AG20443 (cell line): ENCODE data around the gene PANK4.

Experiments used
- DNase-seq: peaks from one replicate; pipeline ENCODE4 v3.0.0; 2012; ENCODE audit warnings: low spot score, mixed read lengths

The PANK4 gene

DNA sequence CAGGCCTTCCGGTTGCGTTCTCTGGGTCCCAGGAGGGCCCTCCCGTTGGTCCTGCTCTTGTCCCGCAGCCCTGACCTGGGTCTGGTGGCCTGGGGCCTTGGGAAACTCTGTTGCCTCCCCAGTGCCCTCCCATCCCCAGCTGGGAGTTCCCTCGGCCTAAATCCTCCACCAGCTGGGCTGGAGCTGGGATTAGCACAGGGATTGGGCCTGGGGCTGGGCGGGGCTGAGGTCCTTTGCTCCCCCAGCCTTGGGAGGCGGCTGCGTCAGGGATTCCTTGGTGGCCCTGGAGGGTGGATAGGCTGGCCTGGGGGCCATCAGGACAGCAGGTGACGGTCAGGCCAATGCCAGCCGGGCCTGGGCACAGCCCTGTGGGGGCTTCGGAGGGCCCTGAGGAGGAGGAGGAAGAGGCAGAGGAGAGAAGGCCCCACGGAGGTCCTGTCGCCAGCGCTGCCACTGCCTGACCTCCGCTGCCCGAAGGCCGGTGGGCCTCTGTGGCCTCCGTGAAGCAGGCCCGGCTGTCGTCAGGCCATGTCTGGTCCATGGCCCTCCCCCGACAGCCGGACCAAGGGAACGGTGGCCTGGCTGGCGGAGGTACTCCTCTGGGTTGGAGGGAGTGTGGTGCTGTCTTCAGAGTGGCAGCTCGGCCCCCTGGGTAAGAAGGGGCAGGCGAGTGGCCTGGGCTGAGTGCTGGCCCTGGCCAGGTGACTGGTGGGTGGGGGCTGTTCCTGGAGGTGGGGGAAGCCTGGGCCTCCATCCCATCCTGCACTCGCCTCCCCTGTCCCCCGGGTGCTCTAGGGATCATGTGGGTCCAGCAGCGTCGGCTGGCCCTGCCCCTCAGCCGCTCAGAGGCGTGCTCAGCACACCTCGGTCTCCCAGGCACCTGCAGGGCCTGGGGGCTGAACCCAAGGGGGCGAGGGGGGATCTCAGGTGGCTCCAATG lies 50.1 kb downstream of the PANK4 start, which contains the start of gene PLCH2:
Gene PLCH2 (plus strand): TSS at position 229 of the 939 bp plus-strand sequence. CDS start 300 bp downstream, at position 529.
- DNase-seq = no peak

DNA sequence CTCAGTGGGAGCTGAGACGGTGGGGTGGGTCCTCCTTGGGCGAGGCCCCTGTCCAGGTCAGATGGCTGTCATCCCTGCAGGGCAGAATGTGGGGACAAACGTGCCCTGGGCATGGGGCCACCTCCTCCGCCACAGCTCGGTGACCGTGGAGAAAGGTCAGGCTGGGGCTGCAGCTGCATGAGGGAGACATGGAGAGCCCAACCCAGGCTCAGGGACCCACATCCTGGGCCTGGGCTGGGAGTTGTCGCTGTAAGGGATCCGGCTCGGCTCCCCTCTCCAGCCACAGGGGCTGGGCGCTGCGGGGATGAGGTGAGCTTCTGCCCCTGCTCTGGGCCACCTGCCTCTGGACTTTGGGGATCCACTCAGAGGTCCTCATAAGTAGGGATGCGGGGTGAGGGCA lies 50.8 kb downstream of the PANK4 start:
- DNase-seq = no peak

DNA sequence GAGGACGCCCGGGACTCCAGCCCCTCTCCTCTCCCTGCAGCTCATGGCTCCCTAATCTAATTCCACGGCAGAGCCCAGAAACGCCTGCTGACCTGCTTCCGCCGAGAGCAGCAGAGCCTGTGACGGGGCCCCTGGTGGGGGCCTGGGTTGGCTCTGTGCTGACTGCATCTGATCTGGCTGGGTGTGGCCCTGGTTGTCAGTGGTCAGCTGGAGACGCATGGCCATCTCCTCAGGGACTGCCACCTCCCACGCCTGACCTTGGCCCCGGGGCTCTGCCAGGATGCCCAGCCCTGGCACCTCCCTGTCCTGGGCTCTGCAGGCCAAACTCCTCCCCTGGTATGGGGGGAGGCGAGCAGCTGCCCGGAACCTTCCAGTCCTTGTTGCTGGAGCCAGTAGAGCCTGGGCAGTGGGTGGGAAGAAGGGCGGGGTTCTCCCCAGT lies 51.4 kb downstream of the PANK4 start:
- peak; percentile 75 for DNase-seq

DNA sequence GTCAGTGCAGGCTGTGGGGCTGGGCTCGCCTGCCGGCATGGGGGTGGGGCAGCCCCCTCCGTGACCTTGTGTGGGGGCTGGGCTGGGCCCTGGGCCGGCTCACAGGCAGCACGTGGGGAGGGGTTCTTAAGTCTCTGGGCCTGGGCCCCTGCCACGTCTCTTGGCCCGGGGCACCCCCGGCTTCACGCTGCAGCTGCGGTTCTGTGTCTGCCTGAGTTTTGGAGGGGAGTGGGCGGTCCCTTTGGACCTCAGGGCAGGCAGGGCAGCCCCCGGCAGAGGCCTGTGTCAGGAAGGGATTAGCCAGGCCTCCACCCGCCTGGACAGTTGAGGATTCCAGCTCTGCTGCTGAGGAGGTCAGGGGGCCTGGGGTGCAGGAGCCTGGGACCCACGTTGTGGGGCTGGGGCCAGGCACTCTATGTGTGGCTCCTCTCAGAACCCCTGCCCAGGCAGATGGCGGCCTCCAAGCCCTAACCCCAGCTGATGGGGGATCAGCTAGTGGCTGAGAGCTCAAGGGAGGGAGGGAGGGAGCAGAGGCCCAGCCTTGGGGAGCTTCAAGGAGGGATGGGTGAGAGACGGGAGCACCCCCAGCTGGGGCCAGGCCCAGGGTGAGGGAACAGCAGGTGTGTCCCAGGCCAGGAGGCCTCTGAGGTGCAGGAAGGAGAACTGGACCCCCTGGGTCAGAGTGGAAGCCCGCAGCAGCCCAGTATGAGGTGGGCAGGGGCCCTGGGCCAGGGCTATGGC lies 52.1 kb downstream of the PANK4 start:
- DNase-seq = no peak

DNA sequence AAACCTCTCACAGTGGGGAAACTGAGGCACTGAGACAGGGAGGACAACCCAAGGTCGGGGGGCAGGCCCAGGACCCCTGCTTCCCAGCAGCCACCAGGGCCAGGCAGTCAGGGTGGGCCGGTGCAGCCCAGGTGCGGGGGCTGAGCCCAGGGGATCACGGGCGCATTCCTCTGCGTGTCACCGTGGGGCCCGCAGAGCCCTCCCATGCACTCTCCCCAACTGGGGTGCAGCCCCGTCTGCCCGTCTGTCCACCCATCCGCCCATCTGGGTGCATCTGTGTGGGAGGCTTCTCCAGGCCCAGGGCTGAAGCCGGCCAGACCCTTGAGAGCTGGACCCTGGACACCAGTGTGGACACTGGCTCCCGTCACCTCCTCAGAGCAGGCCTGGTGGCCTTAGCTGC lies 53.2 kb downstream of the PANK4 start:
- no peak for DNase-seq

DNA sequence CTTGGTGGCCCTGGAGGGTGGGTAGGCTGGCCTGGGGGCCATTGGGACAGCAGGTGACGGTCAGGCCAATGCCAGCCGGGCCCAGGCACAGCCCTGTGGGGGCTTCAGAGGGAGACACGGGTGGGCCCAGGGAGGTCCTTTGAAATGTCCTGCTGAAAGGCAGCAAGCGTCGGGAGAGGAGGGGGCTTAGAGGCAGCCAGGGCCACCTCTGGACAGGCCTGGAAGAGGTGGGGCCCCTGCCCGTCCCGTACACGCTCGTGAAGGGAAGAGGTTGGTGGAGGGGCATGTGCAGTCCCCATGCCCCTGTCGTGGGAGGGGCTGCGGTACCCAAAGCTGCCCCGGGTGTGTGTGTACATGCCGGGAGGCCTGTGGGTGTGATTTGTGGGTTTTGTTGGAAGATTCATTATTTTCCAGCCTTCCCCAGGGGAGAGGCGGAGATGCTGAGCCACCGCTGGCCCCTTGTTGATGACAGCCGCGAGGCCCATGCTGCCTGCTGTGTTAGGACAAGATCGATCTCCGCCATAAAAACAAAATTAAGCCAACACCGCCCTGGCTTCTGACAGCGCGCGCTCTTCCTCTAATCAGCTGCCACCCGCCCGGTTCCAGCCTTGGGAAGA lies 53.7 kb downstream of the PANK4 start:
- no peak for DNase-seq

DNA sequence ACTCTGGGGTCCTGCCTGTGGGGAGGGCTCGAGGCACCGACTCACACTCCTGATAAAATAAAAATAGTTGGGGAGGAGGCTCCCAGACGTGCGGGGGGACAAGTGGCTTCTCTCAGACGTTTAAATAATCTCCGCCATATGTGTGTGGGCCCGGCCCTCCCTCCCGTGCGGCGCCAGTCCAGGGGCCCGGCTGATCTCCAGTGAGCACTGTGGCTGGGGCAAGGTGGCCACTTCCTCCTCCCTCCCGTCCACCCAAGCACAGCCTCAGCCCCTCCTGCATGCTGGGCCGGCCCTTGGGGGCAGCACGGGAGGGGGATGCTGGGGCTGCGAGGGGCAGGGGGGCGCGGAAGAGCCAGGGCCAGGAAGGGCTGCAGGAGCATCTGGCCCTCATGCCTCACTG lies 54.3 kb downstream of the PANK4 start:
- DNase-seq = no peak

DNA sequence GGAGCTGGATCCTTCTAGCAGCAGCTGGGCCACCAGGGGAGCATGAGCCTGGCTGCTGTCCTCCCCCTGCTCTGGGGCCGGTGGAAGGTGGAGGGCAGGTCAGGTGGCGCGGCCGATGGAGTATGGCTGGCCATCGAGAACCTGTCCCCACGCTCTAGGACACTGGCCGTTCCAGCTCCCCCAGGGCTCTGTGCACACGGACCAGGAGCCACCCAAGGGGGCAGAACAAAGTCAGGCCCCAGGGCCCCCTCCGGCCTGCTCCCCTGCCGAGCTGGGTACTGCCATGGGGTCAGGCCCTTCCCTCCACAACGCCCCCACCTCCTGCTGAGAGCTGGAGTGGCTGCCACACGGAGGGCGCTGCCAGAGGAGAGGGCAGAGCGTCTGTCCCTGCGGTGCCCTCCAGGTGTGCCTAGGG lies 54.8 kb downstream of the PANK4 start:
- no peak for DNase-seq

DNA sequence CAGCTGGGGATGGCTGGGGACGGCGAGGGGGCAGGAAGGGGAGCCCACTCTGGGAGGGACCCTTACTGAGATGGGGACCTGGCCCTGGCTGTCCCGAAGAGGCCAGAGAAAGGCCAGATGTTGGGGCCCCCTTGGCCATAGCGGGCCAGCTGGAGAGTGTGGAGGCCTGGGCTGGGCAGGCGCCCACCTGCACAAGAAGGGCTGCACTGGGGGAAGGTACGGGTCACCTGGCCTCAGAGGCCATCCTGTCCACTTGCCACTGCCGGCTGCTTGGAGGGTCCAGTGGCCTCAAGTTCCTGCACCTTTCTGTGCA lies 55.3 kb downstream of the PANK4 start:
- no peak for DNase-seq

DNA sequence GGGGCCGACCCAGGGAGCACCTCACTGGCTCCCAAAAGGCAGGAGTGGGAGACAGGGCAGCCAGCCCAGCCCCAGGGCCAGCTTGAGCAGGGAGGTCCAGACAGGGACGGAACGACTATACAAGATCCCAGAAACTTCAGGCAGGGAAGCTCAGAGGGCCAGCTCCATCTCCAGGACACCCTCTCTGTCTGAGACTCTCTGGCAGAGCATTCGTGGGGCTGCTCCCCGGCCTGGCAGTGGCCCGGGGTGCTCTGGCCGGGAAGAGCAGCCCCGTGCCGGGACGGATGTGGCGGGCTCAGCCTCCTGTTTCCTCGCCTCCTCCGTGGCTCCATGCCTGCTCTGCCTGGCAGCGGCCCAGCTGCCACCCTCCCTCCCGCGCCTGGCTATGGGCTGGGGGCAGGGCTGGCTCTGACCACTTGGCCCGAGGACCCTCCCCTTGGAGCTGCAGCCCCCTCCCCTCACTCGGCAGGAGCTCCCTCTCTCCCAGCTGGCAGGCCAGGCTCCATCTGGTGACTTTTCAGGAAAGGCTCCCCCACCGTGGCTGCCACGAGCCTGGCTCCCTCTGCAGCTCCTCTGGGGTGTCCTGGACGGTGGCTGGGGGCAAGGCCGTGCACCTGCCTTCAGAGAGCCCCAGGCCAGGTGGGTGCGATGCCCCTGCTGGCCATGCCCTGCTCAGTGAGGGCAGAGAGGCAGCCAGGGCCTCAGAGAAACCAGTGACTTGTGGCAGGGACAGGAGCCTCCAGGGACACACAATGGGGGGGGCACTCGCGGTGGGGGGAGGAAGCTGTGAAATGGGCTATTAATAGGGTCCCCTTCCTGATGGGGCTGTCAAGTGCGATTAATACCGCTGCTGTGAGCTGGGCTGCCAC lies 55.9 kb downstream of the PANK4 start:
- DNase-seq = no peak

DNA sequence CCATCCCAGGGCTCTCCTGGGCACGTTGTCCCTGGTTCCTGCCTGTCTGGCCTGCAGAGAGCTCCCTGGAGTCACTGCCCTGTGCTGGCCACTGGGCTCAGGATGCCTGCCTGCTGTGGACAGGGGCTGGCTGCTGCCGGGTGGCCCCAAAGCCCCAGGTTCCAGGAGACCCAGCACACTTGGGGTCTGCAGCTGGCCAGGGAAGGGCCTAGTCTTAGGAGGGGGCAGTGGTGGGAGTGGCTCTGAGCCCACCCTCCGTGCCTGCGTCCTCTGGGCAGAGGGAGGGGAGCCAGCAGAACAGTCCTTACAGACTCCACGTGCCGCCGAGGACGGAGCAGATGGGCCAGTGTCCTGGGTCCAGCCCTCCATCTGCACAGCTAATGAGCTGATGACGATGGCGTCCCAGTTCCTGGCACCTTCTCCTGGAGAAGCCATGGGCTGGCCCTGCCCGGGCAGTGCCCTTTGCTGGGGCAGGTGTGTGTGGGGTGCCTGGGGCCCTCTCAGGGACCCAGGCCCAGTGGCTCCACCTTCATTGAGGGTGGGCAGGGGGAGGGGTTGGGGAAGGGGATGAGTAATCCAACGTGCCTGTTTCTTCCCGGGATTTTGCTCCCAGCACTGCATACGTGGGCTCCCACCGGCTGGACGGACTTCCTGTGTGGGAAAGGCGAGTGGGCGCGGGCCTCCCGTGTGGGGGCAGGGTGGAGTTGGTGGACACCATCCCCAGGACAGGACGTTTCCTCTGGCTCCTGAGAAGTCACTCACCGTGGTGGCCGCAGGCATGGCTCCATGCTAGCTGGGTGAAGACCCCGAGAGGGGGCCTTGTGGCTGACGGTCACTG lies 57.1 kb downstream of the PANK4 start:
- no peak for DNase-seq

DNA sequence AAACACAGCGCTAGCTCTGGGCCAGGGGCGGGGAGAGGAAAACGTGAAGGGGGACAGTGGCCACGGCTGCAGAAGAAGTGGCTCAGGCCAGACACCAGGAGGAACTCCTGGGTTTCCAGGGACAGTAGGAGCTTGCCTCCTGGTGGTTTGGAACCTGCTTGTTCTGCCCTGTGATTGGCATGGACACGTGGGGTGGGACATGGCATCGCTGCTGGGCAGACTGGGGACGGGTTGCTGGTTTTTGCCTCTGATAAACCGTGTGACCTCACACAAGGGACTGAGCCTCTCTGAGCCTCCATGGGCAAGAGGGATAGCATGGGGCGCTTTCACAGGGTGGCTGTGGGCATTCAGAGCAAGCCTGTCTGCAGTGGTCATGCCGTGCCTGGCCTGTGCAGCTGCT lies 57.9 kb downstream of the PANK4 start:
- DNase-seq = no peak

DNA sequence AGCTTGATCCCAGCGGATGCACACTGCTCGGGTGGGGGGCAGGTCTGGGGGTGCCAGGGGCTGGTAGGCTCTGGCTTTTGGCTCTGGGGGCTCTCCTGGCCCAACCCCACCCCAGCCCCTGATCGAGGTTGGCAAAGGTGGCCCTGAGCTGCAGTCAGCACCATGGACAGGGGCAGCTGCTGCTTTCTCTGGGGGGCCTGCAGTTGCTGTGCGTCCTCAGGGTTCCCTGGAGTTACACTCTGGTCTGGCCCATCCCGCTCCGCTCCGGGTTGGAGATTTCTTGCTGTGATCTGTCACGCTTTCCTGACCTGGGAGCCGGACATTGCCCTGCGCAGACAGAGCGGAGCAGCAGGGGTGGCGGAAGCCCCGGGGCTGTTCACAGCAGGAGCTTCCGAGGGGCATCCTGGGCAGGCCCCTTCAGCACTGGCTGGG lies 58.3 kb downstream of the PANK4 start:
- peak; percentile 77 for DNase-seq

DNA sequence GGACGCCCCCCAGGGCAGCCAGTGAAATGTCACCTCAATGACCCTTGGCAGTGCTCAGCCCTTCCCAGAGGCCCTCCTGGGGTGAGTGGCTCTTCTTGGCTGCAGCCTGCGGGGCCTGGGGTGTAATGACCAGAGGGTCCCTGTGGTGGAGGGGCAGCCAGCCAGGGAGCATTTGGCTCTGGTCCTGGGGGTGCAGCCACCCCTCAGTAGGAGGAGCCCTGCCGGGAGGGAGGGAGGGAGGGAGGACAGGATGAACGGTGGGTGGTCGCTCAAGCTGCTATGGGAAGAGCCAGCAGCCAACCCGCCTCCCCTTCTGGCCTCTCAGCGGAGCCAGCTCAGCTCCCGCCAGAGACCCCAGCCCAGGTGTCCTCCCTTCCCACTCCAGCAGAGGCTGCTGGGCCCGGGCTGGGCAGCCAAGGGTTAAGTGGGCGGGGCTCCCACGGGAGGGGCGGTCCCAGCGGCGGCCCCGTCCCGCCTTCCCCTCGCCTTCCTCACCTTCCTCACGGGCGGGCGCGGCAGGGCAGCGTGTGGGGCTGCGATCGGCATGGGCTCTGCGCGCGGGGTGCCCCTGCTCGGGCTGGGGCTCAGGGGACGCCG lies 59.3 kb downstream of the PANK4 start:
- DNase-seq = no peak

DNA sequence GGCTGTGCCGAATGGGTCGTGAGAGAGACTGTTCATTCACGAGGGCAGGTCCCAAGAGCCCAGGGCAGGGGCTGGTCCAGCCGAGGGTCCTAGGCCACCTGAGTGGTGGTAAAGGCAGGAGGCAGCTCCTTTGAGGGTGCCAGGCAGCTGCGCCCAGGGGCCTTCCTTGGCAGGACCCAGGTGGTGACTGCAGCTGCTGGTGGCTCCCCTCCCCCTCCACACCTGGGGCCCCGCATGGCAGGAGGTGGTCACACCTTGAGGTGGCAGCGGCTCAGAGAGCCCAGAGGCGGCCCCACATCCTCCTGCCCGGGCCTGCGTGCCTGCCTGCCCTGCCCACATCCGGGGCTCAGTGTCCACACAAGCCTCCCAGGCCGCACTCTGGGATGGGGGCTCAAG lies 60.1 kb downstream of the PANK4 start:
- no peak for DNase-seq

DNA sequence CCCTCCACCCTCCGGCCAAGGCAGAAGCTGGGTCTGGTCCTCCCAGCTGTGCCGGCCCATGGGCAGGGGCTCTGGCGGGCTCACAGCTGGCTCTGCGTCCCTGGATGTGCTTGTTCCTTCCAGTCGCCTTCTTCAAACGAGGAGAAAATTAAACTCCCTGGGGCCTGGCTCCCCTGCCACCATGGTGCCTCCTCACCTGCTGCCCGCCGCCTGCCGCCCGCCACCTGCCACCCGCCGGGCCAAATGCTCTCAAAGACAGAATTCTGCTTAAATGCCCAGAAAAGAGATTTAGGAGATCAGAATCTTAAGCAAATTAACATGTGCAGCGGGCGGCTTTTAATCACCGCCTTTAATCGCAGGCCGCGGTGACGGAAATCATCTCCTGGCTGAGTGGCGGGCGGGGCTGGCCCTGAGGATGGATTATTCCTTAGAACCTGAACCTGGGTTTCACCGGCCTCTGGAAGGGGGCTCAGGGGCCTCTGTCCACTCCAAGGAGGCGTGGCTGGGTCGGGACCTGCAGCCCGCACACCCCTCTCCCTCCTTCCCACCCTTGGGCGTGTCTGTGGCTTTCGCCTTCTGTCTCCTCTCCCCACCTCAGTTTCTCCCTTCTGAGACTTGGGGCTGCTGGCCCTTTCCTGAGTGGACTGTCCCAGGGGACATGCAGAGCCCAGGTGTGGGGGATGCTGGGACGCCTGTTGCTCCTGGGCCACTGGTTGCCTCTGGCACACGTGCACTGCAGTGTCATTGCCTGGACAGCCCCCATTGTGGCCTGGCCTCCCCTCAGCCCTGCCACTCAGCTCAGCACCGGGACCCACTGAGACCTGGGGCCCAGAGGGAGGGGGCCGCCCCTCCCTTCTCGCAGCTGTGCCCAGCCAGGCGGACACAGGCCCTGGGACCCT lies 60.8 kb downstream of the PANK4 start:
- no peak for DNase-seq

DNA sequence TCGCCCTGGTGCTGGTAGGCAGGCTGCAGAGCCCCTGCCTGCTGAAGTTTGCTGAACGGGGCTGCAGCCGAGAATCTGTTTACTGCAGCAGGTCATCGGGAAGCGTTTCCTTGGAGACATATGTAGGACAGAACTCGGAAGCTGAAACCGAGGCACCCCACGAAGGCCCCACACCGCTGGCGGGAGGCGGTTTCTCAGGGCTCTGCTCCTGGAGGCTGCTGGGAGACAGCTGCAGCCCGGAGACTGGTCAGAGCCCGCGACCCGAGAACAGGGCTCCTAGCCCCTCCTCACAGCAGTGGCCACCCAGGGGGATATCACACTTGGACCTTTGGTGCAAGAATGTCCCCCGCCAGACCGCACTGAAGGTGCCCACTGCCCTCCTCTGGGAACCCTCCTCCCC lies 63.0 kb downstream of the PANK4 start:
- DNase-seq = no peak

DNA sequence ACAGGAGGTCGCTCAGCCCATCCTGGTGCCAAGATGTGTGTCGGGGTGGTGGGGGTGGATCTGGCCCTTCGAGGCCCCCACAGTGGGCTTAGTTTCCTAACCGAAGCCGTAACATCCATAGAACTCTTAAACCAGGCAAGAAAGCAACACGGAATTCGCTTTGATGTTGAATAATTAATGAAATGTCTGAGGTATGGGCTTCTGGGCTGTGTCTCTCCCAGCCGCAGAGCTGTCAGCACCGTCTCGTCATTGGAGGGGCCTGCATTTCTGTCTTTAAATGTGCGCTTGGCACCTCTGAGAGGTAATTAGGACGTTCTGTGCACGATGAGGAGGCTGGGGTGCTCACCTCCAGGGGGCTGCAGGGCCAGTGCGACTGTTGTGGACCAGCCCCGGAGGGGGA lies 63.6 kb downstream of the PANK4 start:
- DNase-seq = no peak

DNA sequence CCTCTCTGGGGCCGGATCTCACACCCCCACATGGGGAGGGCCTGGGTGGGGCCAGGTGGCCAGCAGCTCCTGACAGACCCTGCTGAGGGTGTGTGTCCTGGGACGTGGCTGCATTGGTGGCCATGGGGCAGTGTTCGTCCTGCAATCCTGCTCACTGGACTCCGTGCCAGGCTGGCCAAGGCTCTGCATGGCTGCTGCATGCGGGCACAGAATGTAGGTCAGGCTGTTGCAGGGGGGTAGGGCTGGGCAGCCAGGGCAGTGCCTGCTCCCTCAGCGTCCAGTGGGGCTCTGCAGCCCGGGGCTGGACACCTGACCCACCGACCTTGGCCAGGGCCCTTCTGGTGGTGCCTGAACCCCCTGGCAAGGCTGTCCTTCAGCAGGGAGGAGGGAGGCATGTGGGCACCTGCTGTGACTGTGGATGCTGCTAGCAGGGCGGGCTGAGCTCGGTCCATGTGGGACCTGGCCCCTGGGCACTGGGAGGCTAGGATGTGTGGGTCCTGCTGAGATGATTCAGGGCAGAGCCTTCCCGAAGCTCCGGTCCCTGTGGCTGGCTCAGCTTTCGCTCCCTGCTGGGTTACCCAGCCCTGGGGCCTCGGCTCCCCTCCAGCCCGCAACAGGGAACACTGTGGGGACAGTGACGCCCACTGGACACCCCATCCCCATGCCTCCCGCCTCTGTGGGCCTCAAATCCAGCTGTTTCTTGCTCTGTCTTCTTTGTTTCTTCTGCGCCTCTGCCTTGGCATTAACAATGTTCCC lies 65.2 kb downstream of the PANK4 start:
- DNase-seq = no peak
